NCI-H2196 treated with DMSO at 0.1 percent for 48 hours (cell line): ENCODE data around the gene GMEB2.
"Not testable (repeated sequence)": the region's sequence is repeated elsewhere in the genome, so short reads cannot be mapped to it uniquely, and the experiment has no call there.

Source experiments
- DNase-seq: peaks from one replicate; lab custom pipeline; 2025; ENCODE audit not compliant: unreplicated experiment; lab: John Stamatoyannopoulos, UW

Gene GMEB2

GRCh38 chr20:63640086-63640485, 13.2 kb upstream of the GMEB2 start:
- DNase-seq = no peak

GRCh38 chr20:63639093-63639975, 12.4 kb upstream of the GMEB2 start:
- no peak for DNase-seq

GRCh38 chr20:63636752-63637628, 10.1 kb upstream of the GMEB2 start:
- DNase-seq = no peak

- DNase-seq = no peak
Measured at GRCh38 chr20:63635431-63636141, 8.7 kb upstream of the GMEB2 start.

- DNase-seq = no peak
Measured at GRCh38 chr20:63633732-63634131, 6.8 kb upstream of the GMEB2 start.

- not testable (repeated sequence) for DNase-seq
Measured at GRCh38 chr20:63631426-63631825, 4.5 kb upstream of the GMEB2 start.

GRCh38 chr20:63630956-63631355, 4.1 kb upstream of the GMEB2 start:
- DNase-seq = not testable (repeated sequence)

- DNase-seq = peak; percentile 78
Measured at GRCh38 chr20:63628246-63628975, 1.5 kb upstream of the GMEB2 start.

- no peak for DNase-seq
Measured at GRCh38 chr20:63627751-63628245, 897 bp upstream of the GMEB2 start.

- peak; percentile 84 for DNase-seq
Measured at GRCh38 chr20:63627129-63627750, 339 bp upstream of the GMEB2 start.

GRCh38 chr20:63625771-63626423, 1.0 kb downstream of the GMEB2 start:
- no peak for DNase-seq

- DNase-seq = no peak
Measured at GRCh38 chr20:63624486-63624885, 2.4 kb downstream of the GMEB2 start.

- no peak for DNase-seq
Measured at GRCh38 chr20:63622732-63623131, 4.2 kb downstream of the GMEB2 start.

GRCh38 chr20:63622096-63622495, 4.8 kb downstream of the GMEB2 start:
- DNase-seq = no peak

GRCh38 chr20:63620991-63621390, 5.9 kb downstream of the GMEB2 start:
- DNase-seq = no peak

GRCh38 chr20:63619505-63619904, 7.4 kb downstream of the GMEB2 start:
- DNase-seq = no peak

- DNase-seq = no peak
Measured at GRCh38 chr20:63619086-63619485, 7.8 kb downstream of the GMEB2 start.

- no peak for DNase-seq
Measured at GRCh38 chr20:63618291-63618980, 8.5 kb downstream of the GMEB2 start.

GRCh38 chr20:63617876-63618265, 9.0 kb downstream of the GMEB2 start:
- DNase-seq = no peak
